T follicular helper cell (primary cell): ENCODE measurements around the gene CBFA2T2.

Experiments
- DNase-seq: peaks from one replicate; pipeline ENCODE4 v3.0.0-alpha.2; 2020; ENCODE audit warnings: low read depth

CBFA2T2 gene

GRCh38 chr20:33679758-33680485, 190.0 kb downstream of the CBFA2T2 start:
- DNase-seq: no peak

GRCh38 chr20:33680686-33681085, 190.8 kb downstream of the CBFA2T2 start:
- no peak for DNase-seq

- DNase-seq: no peak
Measured at GRCh38 chr20:33681288-33681687, 191.4 kb downstream of the CBFA2T2 start.

- DNase-seq: no peak
Measured at GRCh38 chr20:33681728-33682353, 191.9 kb downstream of the CBFA2T2 start.

GRCh38 chr20:33684533-33685327, 194.8 kb downstream of the CBFA2T2 start:
- DNase-seq: no peak

GRCh38 chr20:33685328-33686099, 195.6 kb downstream of the CBFA2T2 start:
- no peak for DNase-seq

- peak; percentile 89 for DNase-seq
Measured at GRCh38 chr20:33686100-33686983, 196.4 kb downstream of the CBFA2T2 start, which contains the start of gene E2F1. E2F1 (minus strand) TSS chr20:33686385; CDS start chr20:33686264, 121 bp downstream.

GRCh38 chr20:33686984-33687366, 197.1 kb downstream of the CBFA2T2 start:
- DNase-seq: no peak

GRCh38 chr20:33687370-33687915, 197.5 kb downstream of the CBFA2T2 start:
- no peak for DNase-seq

GRCh38 chr20:33687993-33688937, 198.4 kb downstream of the CBFA2T2 start:
- DNase-seq: no peak

- no peak for DNase-seq
Measured at GRCh38 chr20:33688938-33689424, 199.1 kb downstream of the CBFA2T2 start.

GRCh38 chr20:33689493-33689892, 199.6 kb downstream of the CBFA2T2 start:
- no peak for DNase-seq

GRCh38 chr20:33689973-33690372, 200.1 kb downstream of the CBFA2T2 start:
- DNase-seq: no peak

- DNase-seq: no peak
Measured at GRCh38 chr20:33693289-33693688, 203.4 kb downstream of the CBFA2T2 start.

- no peak for DNase-seq
Measured at GRCh38 chr20:33693741-33694638, 204.1 kb downstream of the CBFA2T2 start.

- no peak for DNase-seq
Measured at GRCh38 chr20:33694639-33695012, 204.7 kb downstream of the CBFA2T2 start.

GRCh38 chr20:33696448-33696847, 206.6 kb downstream of the CBFA2T2 start:
- DNase-seq: no peak

- DNase-seq: no peak
Measured at GRCh38 chr20:33697129-33697528, 207.2 kb downstream of the CBFA2T2 start.
